ENCODE data around the gene NDRG3. TPM values are rescaled to one million over a fixed set of nuclear protein-coding genes. Genes with fewer than 3 reads are reported as not detected.

NDRG3 gene
- total and polyA plus RNA-seq, 2 of the 8 experiments (the other 6 are each of a cell fraction or from before 2014, with no cell fraction given) = 25.7 to 32.3 TPM

GRCh38 chr20:36624944-36625324 lies 121.0 kb downstream of the NDRG3 start (continued):
- TF ChIP-seq CHD7 (IDR thresholded peaks at IDR 0.05; ENCODE audit: insufficient replicate concordance, low read length) (no peak), POLR2A (IDR thresholded peaks at IDR 0.05; ENCODE audit: control extremely low read depth in 1 of 2, low read depth in 2 of 2, low read length in 2 of 2) (no peak), TBP (IDR thresholded peaks at IDR 0.05; ENCODE audit: low read depth, low read length) (no peak), BCL11A (IDR thresholded peaks at IDR 0.05; ENCODE audit: low read depth in 2 of 2, low read length in 2 of 2) (no peak), SRF (IDR thresholded peaks at IDR 0.05; ENCODE audit: low read depth, low read length) (no peak), CREB1 (IDR thresholded peaks at IDR 0.05) (no peak), TCF12 (IDR thresholded peaks at IDR 0.05; ENCODE audit: low read depth, low read length) (no peak), SIN3A (conservative IDR thresholded peaks at IDR 0.05 in 1 of 2, IDR thresholded peaks at IDR 0.05 in 1 of 2; ENCODE audit: low read depth in 1 of 2, low read length in 2 of 2) (no peak), KDM1A (IDR thresholded peaks at IDR 0.05; ENCODE audit: borderline replicate concordance, low read length) (no peak), ASH2L (IDR thresholded peaks at IDR 0.05; ENCODE audit: low read length) (no peak), CBX5 (IDR thresholded peaks at IDR 0.05; ENCODE audit: low read depth, low read length) (no peak), NRF1 (IDR thresholded peaks at IDR 0.05; ENCODE audit: low read depth, low read length) (no peak)
- TF ChIP-seq, protein P1, sequence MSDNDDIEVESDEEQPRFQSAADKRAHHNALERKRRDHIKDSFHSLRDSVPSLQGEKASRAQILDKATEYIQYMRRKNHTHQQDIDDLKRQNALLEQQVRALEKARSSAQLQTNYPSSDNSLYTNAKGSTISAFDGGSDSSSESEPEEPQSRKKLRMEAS (IDR thresholded peaks at IDR 0.05) = no peak

Data from H1 (cell line).